Measurements from ENCODE around the gene PAQR5. TPM values are rescaled to one million over a fixed set of nuclear protein-coding genes. Genes with fewer than 3 reads are reported as not detected.

Gene PAQR5
- total and polyA plus RNA-seq, 9 of the 15 experiments (the other 6 are each of a cell fraction or from before 2014, with no cell fraction given): 0.04 to 0.08 TPM; not detected in 7

DNA sequence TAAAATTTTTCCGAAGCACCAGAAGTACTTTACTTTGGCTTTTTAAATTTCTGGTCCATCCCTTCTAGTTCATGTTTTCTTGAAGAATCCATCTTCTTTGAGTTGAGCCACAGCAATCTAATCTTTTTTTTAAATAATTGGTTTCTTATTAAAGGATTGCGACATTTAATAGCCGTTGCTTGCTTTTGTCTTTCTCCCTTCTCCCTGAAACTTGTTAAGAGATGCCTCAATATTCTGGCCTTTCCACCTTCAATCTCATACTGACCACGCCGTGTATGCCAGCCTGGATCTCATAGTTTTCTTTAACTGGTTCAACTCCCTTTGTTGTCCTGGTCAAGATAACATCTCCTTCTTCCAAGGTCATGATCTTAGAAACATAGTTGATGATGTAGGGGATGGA lies 135.5 kb downstream of the PAQR5 start:
- in situ Hi-C loops (cut with MboI) (no loop called here), intact Hi-C loops (cut with micrococcal nuclease) (no loop called here)
- Histone ChIP-seq H3K9me1 (ENCODE audit: control insufficient read depth, insufficient read depth, low read length) (no peaks in the 10 kb centered on the region), H2AFZ (ENCODE audit: low read depth, low read length) (no peak overlapping the region), H3K36me3 (ENCODE audit: control insufficient read depth, insufficient read depth, low read length) (peaks cover 93% of the 10 kb centered on the region), H3K9ac (ENCODE audit: insufficient read depth in 1 of 2, low read depth in 2 of 2, low read length in 2 of 2) (no peak overlapping the region), H3K4me1 (replicated peaks in 1 of 2; ENCODE audit: control insufficient read depth in 2 of 2, insufficient read depth in 2 of 2, low read length in 2 of 2) (no peaks in the 10 kb centered on the region), H3K4me3 (no peak overlapping the region), H3K27me3 (ENCODE audit: control insufficient read depth in 2 of 2, insufficient read depth in 2 of 2, low read length in 2 of 2) (no peaks in the 10 kb centered on the region), H3K79me2 (ENCODE audit: control insufficient read depth, insufficient read depth, low read length) (no peaks in the 10 kb centered on the region), H3K9me3 (replicated peaks; ENCODE audit: control insufficient read depth, insufficient read depth, low read depth, low read length) (no peaks in the 10 kb centered on the region), H4K20me1 (replicated peaks; ENCODE audit: control insufficient read depth, insufficient read depth, low read length) (no peaks in the 10 kb centered on the region), H3K27ac (ENCODE audit: extremely low read depth, low read depth, low read length) (no peak overlapping the region), H3K4me2 (ENCODE audit: insufficient read depth, low read length) (no peak overlapping the region)
- TF ChIP-seq CEBPG (CRISPR knock-in tag; IDR thresholded peaks at IDR 0.05) (no peak), CEBPG (tag; conservative IDR thresholded peaks at IDR 0.05 in 1 of 2, IDR thresholded peaks at IDR 0.05 in 1 of 2) (peak in 1 of 2 experiments; percentile 54; a peak in 2 of 4 replicates), FUS (optimal IDR thresholded peaks at IDR 0.05; ENCODE audit: low read depth, low read length) (no peak), WHSC1 (IDR thresholded peaks at IDR 0.05; ENCODE audit: low read length) (no peak), CEBPB (tag; IDR thresholded peaks at IDR 0.05) (peak; percentile 59; the same call in 1 of the 2 replicates)
- TF ChIP-seq, protein P1, sequence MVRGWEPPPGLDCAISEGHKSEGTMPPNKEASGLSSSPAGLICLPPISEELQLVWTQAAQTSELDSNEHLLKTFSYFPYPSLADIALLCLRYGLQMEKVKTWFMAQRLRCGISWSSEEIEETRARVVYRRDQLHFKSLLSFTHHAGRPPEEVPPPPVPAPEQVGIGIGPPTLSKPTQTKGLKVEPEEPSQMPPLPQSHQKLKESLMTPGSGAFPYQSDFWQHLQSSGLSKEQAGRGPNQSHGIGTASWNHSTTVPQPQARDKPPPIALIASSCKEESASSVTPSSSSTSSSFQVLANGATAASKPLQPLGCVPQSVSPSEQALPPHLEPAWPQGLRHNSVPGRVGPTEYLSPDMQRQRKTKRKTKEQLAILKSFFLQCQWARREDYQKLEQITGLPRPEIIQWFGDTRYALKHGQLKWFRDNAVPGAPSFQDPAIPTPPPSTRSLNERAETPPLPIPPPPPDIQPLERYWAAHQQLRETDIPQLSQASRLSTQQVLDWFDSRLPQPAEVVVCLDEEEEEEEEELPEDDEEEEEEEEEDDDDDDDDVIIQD (CRISPR knock-in tag; IDR thresholded peaks at IDR 0.05): no peak
- POLR2A ChIA-PET: interaction anchor here (5.8 kb wide), 1 partner anchor 18 kb away, joined by 50 read pairs; the partner anchor contains the start of gene RPLP1
- BruUV-seq (replicated peaks): no TSS peak
- CTCF ChIA-PET (ENCODE audit: low intra/inter-chr PET ratio): no interaction called here
- FAIRE-seq: no peak
- no peak for ATAC-seq
- no peak for DNase-seq (ENCODE audit: extremely low read depth in 1 of 4, low spot score in 3 of 4)
- WGBS (ENCODE audit: insufficient coverage, low coverage, missing lambda C conversion rate): 95% methylated on average over 5 of the region's 5 CpGs
